ENCODE results near the gene CNN1.

GRCh38 chr19:11552666-11553372 lies 14.2 kb downstream of the CNN1 start:
- no peak for TF ChIP-seq EZH2 (IDR thresholded peaks at IDR 0.05)
- TF ChIP-seq POLR2AphosphoS5 (IDR thresholded peaks at IDR 0.05; ENCODE audit: borderline replicate concordance, low read depth, low read length), result no peak
- no peak for TF ChIP-seq FOXP2 (optimal IDR thresholded peaks at IDR 0.05; ENCODE audit: control extremely low read depth, extremely low read length, insufficient read depth)
